HG02852 (cell line): Measurements from ENCODE around the gene TAF4.

Experiments
- ATAC-seq: cut with Tn5 transposase; IDR thresholded peaks from one replicate; pipeline ENCODE4 v1.9.1; 2021; ENCODE audit warnings: mild to moderate bottlenecking, moderate library complexity; ENCODE audit not compliant: unreplicated experiment

Gene TAF4

DNA sequence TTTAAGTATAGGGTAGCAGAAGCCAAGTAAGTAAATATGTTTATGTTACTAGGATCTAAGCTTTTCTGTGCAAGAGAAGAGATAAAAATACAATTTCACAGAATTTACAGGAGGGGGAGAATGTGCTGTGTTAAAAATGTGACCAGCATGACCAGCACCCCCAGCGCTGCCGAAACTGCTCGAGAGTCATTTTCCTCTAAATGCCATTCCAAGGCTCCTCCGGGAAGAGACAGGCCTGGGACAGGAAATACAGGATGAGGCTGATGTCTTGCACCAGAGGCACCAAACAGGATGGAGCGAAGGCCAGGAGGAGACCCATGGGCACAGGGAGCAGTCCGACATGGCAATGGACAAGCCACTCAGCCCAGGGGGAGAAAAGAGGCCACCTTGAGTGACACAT is 21.1 kb downstream of the TAF4 start:
- ATAC-seq, result no peak

GRCh38 chr20:62043131-62043914 is 22.4 kb downstream of the TAF4 start:
- ATAC-seq, result no peak

- ATAC-seq, result no peak
Measured at GRCh38 chr20:62042025-62042820, 23.5 kb downstream of the TAF4 start.

DNA sequence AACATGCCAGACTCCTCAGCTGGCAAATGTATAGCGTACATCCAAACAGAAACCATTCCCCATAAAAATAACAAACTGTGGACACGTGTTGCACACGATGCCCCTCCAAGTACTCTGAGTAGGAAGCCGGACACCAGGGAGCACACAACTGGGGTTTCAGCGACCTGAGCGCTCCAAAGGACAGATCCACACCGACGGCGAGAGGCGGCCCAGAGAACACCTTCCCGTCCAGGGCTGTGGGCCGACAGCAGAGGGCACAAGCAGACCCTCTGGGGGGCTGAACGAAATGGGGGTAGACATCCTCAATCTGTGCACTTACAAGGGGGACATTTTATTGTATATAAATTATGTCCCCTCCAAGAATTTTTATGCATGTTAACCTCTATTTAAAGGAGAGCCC is 24.7 kb downstream of the TAF4 start:
- no peak for ATAC-seq

GRCh38 chr20:62040381-62040922 is 25.2 kb downstream of the TAF4 start:
- no peak for ATAC-seq

GRCh38 chr20:62039738-62040137 is 25.9 kb downstream of the TAF4 start:
- peak; percentile 52 for ATAC-seq

- no peak for ATAC-seq
Measured at GRCh38 chr20:62032609-62033368, 32.9 kb downstream of the TAF4 start.

GRCh38 chr20:62031462-62032092 is 34.1 kb downstream of the TAF4 start:
- no peak for ATAC-seq

GRCh38 chr20:62030834-62031434 is 34.7 kb downstream of the TAF4 start:
- ATAC-seq, result peak; percentile 67

DNA sequence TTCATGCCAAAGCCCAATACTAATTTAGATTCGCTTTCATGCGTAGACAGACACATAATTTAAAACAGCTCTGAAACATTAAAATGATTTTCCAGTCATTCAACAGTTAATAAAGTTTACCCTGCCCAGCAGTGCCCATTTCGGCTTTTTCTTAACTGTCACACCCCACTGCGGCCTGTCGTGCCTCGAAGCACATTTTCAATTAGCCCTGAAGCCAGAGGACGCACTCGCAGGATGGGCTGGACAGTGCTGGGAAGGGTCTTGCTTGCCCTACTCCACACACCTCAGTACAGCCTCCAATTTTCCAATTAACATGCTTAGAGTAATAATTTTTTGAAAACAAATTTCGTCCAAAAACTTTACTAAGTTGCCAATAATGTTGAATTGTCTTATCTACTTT is 35.3 kb downstream of the TAF4 start:
- no peak for ATAC-seq

GRCh38 chr20:62029949-62030348 is 35.7 kb downstream of the TAF4 start:
- no peak for ATAC-seq

GRCh38 chr20:62029296-62029695 is 36.4 kb downstream of the TAF4 start:
- ATAC-seq, result no peak

- ATAC-seq, result no peak
Measured at GRCh38 chr20:62028384-62028783, 37.3 kb downstream of the TAF4 start.

- ATAC-seq, result no peak
Measured at GRCh38 chr20:62027698-62028321, 37.9 kb downstream of the TAF4 start.

- ATAC-seq, result no peak
Measured at GRCh38 chr20:62027116-62027515, 38.6 kb downstream of the TAF4 start.

DNA sequence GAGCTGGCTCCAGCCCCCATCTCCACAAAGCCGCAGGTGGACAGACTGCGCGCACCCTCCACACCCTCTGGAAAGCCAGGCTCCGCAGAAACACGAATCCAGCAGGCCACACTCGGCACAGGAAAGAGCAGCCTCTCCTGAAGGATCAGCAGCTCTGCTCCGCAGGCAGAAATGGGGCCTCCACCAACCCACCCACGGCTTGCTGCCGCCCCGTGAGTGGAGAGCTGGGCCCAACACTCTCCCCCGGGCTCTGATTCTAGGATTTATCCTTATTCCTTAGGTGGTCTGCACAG is 39.2 kb downstream of the TAF4 start:
- no peak for ATAC-seq

DNA sequence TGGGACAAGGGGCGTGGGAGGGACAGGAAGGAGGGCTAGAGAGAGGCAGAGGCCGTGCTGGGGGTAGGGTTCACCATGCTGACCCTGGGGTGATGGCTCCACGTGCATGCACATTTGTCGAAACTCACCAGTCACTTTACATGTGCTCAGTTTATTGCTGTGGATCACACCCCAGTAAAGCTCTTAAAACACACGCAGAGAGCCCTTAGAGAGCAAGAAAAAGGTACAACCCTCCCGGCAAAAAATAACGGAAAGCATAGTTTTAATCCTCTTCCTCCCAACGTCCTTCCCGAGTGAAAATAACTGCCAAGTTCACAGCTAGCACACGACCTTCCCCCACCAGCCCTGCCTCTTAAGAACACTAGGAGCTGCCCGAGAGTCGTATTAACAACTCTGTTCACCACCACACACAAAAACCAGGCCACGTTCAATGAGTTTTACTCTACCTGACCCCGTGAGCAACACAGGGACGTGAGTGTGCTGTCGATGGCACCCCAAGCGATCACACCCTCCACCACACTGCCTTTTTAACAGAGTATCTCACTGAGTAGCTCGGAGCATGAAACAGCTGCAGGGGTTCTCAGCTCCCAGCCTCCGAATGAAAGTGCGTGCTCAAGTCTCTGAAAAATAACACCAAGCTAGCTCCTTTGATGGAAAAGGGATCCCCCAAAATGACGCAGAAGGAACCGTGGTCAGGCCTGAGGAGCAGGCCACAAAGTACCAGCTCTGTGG is 39.7 kb downstream of the TAF4 start:
- ATAC-seq, result no peak

DNA sequence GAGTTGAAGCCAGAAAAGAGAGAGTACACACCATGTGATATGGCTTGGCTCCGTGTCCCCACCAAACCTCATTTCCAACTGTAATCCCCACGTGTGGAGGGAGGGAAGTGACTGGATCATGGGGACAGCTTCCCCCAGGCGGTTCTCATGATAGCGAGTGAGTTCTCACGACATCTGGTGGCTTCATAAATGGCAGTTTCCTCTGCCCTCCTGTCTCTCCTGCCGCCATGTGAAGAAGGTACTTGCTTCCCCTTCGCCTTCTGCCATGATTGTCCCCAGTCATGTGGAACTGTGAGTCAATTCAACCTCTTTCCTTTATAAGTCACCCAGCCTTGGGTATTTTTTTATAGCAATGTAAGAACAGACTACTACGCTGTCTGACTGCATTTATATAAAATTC is 40.3 kb downstream of the TAF4 start:
- no peak for ATAC-seq

DNA sequence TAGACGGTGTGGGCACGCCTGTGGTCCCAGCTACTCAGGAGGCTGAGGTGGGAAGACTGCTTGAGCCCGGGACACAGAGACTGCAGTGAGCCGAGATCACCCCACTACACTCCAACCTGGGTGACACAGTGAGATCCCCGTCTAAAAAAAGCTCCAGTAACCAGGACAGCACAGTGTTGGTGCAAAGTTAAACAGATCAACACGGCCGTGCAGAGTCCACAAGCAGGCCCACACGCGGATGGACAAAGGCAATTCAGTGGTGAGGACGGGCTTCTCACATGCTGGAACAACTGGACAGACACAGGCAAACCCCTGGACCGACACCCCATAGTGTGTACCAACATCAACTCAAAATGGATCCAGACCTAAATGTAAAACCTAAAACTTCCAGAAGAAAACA is 41.7 kb downstream of the TAF4 start:
- ATAC-seq, result no peak
